Mesodermal cell (in vitro differentiated cells): ENCODE measurements around the gene PCGF1.
A peak's percentile ranks its signal among the peaks of the same experiment; 100 is the strongest.

Experiments used
- H3K27ac ChIP-seq: 2 replicates; pipeline ENCODE4 v1.7.0; 2013; ENCODE audit warnings: mild to moderate bottlenecking, low read depth, low read length, moderate library complexity; ENCODE audit not compliant: severe bottlenecking
- H3K36me3 ChIP-seq: 2 replicates; pipeline ENCODE4 v1.7.1; 2013; ENCODE audit warnings: mild to moderate bottlenecking, low read length, moderate library complexity; ENCODE audit not compliant: control insufficient read depth, insufficient read depth
- H3K4me1 ChIP-seq: one replicate; pipeline ENCODE4 v1.7.1; 2013; ENCODE audit warnings: mild to moderate bottlenecking, low read length; ENCODE audit not compliant: insufficient read depth, control insufficient read depth, poor library complexity, severe bottlenecking
- H3K4me3 ChIP-seq: 2 replicates; pipeline ENCODE4 v1.7.0; 2013; ENCODE audit warnings: low read length, control low read depth, mild to moderate bottlenecking; ENCODE audit not compliant: insufficient read depth, poor library complexity, severe bottlenecking; ENCODE audit errors: extremely low read depth
- H3K9me3 ChIP-seq: 2 replicates; pipeline ENCODE4 v1.7.1; 2013; ENCODE audit warnings: mild to moderate bottlenecking, low read length, moderate library complexity; ENCODE audit not compliant: control insufficient read depth
- WGBS, 2 experiments: methylation state at CpG; one replicate each; pipeline ENCODE4 v1.1.5; 2013; ENCODE audit warnings: missing lambda C conversion rate in 2 of 2; ENCODE audit not compliant: insufficient coverage in 2 of 2; 5-methylcytosine and 5-hydroxymethylcytosine counted together

PCGF1 gene

DNA sequence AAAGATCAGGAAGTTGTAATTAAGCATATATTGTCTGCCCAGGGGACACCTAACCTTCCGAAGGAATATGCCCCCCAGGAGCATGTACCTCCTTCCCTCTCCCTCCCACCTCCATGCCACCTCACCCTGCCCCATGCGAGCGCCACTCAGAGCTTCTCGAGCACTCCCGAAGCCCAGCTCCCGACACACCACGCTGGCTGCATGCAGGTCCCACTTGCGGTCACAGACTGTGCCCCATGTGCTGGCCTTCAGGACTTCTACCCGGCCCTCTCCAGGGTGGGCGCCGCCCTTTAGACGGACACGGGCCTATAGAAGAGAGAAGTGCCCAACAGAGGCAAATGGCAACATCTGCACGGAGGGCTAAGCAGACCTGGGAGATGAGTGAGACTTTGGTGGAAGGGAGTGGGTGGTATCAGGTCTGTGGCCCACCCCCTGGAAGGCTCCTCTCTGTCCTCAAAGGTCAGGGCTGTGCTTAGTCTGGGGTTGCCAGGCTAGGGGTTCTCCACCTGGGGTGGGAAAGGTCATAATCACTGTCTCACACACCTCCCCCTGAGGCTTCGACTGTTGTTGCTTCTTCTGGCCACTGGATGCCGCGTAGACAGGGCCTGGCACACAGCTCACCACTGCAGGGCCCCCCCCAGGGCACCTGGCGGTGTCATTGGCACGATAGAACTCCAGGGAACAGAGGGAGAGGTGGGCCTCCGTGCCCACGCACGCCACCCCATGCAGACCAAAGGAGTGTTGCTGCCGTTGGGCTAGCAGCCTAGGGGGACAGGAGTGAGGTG is 28.9 kb upstream of the PCGF1 start:
- no peak overlapping the region for H3K4me3 ChIP-seq
- 92 to 95% methylated on average over 18 to 21 of the region's 23 CpGs for WGBS, 2 experiments
- H3K36me3 ChIP-seq, result peaks cover 33% of the 10 kb centered on the region
- H3K27ac ChIP-seq, result no peak overlapping the region
- H3K9me3 ChIP-seq, result no peaks in the 10 kb centered on the region
- H3K4me1 ChIP-seq, result peaks cover 5% of the 10 kb centered on the region

DNA sequence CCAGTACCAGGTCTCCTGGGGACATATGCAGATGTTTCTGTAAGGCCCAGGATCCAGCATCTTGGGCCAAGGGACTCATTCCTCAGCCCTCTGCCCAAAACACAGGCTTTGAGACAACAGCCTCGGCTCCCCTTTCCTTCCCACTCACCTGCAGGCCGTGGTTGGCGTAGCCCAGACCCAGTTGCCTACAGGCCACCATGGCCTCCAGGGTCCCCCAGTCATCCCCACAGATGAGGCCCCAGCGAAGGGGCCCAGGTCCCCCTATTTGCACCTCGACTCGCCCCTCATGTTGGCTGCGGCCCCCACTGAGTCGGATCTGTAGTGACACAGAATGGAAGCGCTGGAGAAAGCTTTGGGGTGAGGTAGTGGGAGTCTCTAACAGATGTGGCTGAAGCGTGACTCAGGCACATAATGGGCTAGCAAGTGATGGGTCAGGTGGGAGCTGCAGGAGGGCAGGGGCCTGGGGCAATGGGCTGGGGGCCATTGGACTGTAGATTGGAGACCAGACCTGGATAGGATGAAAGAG is 28.0 kb upstream of the PCGF1 start:
- 93 to 94% methylated on average over 5 to 8 of the region's 10 CpGs for WGBS, 2 experiments
- Histone ChIP-seq H3K4me1 (peaks cover 9% of the 10 kb centered on the region), H3K9me3 (no peaks in the 10 kb centered on the region), H3K4me3 (no peak overlapping the region), H3K36me3 (peaks cover 39% of the 10 kb centered on the region), H3K27ac (no peak overlapping the region)

DNA sequence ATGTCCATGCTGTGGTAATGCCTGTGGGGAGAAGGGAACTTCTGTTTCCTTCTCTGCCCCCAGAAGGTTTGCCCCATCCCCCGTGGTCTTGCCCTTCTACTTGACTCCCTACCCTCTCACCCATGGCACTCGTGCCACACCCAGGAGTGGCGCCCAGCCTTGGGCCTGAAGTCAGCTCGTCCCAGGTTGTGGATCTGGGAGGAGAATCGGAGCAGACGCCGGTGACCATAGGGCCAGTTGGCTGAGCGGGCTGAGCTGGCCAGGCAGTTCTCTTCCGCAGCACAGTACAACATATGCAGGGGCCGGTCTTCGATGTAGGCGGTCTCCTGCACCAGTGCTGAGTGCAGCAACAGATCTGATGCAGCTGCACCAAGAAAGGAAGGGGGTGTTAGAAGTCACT is 26.9 kb upstream of the PCGF1 start:
- Histone ChIP-seq H3K9me3 (no peaks in the 10 kb centered on the region), H3K4me3 (no peak overlapping the region), H3K4me1 (peaks cover 9% of the 10 kb centered on the region), H3K27ac (no peak overlapping the region), H3K36me3 (peaks cover 35% of the 10 kb centered on the region)
- WGBS, 2 experiments, result 91 to 95% methylated on average over 10 of the region's 12 CpGs

DNA sequence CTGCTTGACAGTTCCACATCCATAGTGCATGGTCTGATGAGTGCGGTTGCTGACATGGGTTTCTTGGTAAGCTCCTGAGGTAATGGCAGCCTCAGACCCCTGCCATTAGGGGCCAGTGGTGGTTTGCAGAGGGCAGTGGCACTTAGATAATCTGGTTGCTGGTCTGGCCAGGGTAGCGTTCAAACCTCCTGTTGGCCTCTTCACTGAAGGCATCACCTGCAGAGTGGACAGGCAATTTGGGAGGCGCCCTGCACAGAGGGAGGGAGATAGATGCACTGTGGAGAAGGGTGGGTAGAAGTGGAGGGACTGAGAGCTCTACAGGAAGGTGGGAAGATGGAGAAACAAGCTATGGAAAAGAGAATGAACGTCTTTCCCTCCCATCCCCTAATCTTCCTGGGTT is 26.0 kb upstream of the PCGF1 start:
- WGBS, 2 experiments, result 97 to 100% methylated on average over 4 of the region's 4 CpGs
- Histone ChIP-seq H3K4me3 (no peak overlapping the region), H3K4me1 (peaks cover 14% of the 10 kb centered on the region), H3K27ac (no peak overlapping the region), H3K36me3 (peaks cover 37% of the 10 kb centered on the region), H3K9me3 (no peaks in the 10 kb centered on the region)

DNA sequence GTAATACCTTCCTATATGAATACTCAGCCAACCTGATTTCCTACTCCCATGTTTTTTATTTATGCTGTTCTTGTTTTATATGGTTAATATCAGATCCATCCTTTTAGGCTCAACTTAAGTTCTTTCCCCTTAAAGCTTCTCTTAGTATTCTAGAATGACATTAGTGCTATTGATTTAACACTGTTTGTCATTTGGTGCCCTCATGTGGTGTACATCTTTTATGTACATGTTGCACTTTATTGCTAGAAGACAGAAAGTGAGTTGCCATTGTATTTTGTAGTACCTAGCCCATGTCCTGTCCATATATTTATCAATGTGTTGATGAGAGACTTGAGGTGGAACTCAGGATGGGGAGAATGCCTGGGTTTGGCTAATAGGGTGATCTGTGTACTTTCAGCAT is 24.7 kb upstream of the PCGF1 start:
- peaks cover 17% of the 10 kb centered on the region for H3K4me1 ChIP-seq
- peaks cover 50% of the 10 kb centered on the region for H3K36me3 ChIP-seq
- no peak overlapping the region for H3K4me3 ChIP-seq
- H3K27ac ChIP-seq, result no peak overlapping the region
- no peaks in the 10 kb centered on the region for H3K9me3 ChIP-seq

DNA sequence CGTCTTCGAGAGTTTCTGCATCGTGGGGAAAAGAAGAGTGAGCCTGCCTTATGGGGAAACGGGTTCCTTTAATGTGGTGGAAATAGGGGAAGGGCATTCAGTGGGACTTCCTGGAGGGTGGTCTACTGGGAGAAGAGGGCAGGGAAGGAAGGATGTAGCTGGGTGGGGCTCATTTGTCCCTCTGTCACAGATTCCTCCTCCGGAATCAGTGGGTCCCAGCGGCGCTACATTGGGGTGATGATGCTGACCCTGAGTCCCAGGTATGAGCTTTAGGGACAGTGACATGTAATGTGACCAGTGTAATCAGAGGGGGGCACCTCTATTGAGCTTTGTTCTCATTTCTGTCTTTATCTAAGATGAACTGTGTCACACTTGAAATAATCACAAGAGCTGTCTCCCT is 24.2 kb upstream of the PCGF1 start:
- Histone ChIP-seq H3K36me3 (peaks cover 55% of the 10 kb centered on the region), H3K27ac (no peak overlapping the region), H3K9me3 (no peaks in the 10 kb centered on the region), H3K4me1 (peaks cover 12% of the 10 kb centered on the region), H3K4me3 (no peak overlapping the region)
- WGBS, 2 experiments, result 86 to 87% methylated on average over 4 to 7 of the region's 7 CpGs

DNA sequence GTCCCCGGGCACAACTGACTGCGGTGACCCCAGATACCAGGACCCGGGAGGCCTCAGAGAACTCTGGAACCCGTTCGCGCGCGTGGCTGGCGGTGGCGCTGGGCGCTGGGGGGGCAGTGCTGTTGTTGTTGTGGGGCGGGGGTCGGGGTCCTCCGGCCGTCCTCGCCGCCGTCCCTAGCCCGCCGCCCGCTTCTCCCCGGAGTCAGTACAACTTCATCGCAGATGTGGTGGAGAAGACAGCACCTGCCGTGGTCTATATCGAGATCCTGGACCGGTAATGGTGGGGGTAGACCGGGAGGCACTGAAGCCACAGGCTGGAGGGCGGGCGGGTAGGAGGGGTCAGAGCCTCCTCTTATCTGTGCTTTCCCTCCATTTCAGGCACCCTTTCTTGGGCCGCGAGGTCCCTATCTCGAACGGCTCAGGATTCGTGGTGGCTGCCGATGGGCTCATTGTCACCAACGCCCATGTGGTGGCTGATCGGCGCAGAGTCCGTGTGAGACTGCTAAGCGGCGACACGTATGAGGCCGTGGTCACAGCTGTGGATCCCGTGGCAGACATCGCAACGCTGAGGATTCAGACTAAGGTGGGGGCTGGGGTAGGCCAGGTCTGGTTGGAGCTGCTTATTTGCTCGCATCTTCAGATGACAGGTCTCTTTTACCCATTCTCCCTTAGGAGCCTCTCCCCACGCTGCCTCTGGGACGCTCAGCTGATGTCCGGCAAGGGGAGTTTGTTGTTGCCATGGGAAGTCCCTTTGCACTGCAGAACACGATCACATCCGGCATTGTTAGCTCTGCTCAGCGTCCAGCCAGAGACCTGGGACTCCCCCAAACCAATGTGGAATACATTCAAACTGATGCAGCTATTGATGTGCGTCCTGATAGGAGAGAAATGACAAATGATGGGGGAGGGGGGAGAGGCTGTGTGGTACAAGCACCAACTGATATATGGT is 23.0 kb upstream of the PCGF1 start:
- Histone ChIP-seq H3K4me1 (peaks cover 12% of the 10 kb centered on the region), H3K27ac (peak overlapping the region; percentile 49), H3K4me3 (peak overlapping the region; percentile 98), H3K9me3 (no peaks in the 10 kb centered on the region), H3K36me3 (peaks cover 65% of the 10 kb centered on the region)
- 16 to 17% methylated on average over 32 to 39 of the region's 54 CpGs for WGBS, 2 experiments

DNA sequence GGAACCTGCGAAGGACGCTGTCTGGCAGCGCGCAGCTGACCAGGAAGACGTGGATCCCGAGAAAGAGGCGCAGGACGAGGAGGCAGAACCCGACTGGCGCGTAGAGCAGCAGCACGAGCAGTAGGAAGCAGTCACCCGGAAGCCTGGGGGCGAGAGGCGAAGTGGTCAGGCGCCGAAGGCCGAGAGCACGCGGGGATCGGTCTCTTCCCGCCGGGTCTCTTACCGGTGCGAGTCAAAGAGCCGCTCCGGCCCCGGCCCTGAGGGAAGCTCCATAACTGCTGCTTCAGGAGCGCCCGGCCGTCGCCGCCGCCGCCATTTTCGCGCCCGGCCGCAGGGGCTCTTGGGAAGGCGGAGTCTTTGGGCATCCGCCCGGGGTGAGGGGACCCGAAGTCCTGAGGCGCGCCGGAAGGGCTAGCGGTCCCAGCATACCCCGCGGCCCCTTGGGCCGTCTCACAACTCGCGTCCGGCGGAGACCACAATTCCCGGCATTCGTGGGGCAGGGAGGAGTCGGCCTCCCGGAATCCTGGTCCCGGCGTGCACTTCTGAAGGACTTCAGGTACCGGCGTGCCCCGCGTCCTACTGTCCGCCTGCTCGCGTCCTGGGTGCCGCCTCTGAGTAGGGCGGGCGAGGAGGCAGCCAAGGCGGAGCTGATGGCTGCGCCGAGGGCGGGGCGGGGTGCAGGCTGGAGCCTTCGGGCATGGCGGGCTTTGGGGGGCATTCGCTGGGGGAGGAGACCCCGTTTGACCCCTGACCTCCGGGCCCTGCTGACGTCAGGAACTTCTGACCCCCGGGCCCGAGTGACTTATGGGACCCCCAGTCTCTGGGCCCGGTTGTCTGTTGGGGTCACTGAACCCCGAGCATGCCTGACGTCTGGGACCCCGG is 22.1 kb upstream of the PCGF1 start, which contains the start of the genes AUP1 and HTRA2:
Gene AUP1 (minus strand): TSS at position 350 of the 882 bp plus-strand sequence. CDS start 77 bp downstream, at position 273.
Gene HTRA2 (plus strand): TSS at position 577 of the 882 bp plus-strand sequence. CDS start 74 bp downstream, at position 651.
- peaks cover 12% of the 10 kb centered on the region for H3K4me1 ChIP-seq
- 0% methylated on average over 70 to 86 of the region's 87 CpGs for WGBS, 2 experiments
- peak within 1 kb of the TSS; percentile 98 for H3K4me3 ChIP-seq
- H3K9me3 ChIP-seq, result no peaks in the 10 kb centered on the region
- H3K36me3 ChIP-seq, result peaks cover 68% of the 10 kb centered on the region
- peak within 1 kb of the TSS; percentile 64 for H3K27ac ChIP-seq

DNA sequence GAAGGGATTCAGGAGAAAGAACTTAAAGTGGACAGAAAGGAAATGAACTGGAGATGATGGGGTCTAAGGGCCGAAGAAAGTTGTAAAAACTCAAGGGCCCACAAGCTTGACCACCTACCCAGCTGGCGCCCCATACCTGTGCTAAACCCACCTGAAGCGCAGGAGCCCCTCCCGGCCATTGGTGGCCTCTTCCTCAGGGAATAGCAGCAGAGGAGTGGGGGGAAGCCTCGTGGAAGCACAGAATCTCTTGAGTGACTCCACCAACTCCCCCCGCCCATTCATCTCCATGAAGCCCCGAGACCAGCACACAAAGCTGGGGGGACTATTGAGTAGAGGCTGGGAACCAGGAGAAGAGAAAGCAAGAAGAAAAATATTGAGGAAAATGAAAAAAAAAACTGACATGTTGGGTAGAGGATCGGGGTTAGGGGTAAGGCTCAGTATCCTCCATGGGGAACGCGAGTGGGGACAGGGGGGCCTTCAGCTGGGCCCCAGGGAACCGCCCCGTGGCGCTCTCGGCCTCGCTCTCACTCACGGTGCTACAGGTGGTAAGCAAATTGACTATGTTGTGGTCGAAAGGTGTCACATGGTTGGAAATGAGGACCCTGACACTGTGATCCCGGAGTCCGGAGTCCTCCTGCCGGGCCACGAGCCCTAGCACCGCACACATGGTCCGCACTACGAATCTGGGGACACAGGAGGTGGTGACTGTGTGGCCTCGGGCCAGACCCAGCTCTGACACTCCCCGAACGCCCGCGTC is 21.3 kb upstream of the PCGF1 start:
- H3K4me1 ChIP-seq, result peaks cover 12% of the 10 kb centered on the region
- WGBS, 2 experiments, result 0 to 10% methylated on average over 16 to 22 of the region's 29 CpGs
- peak overlapping the region; percentile 64 for H3K27ac ChIP-seq
- H3K9me3 ChIP-seq, result no peaks in the 10 kb centered on the region
- peaks cover 62% of the 10 kb centered on the region for H3K36me3 ChIP-seq
- peak overlapping the region; percentile 98 for H3K4me3 ChIP-seq
